Measurements from ENCODE around the gene OASL. TPM values are rescaled to one million over a fixed set of nuclear protein-coding genes. Genes with fewer than 3 reads are reported as not detected.

The OASL gene
- polyA plus RNA-seq, 3 donors: 9.9 to 14.9 (median 13.4) TPM

GRCh38 chr12:120988234-120988633, 50.8 kb downstream of the OASL start:
- Histone ChIP-seq H3K9ac (ENCODE audit: insufficient read depth, low read length, poor library complexity, severe bottlenecking) (no peak overlapping the region), H3K27me3 (ENCODE audit: control insufficient read depth in 2 of 2, insufficient read depth in 2 of 2, low read length in 2 of 2) (no peaks in the 10 kb centered on the region), H3K9me3 (replicated peaks in 1 of 2; ENCODE audit: control insufficient read depth in 1 of 2, insufficient read depth in 1 of 2, low read length in 2 of 2) (no peaks in the 10 kb centered on the region), H3K36me3 (replicated peaks in 1 of 2; ENCODE audit: control insufficient read depth in 1 of 2, insufficient read depth in 2 of 2, low read length in 2 of 2) (no peaks in the 10 kb centered on the region), H4K20me1 (ENCODE audit: insufficient read depth, low read length) (no peaks in the 10 kb centered on the region), H3K4me2 (replicated peaks; ENCODE audit: extremely low read depth, low read length, poor library complexity, severe bottlenecking) (no peak overlapping the region), H3K79me2 (ENCODE audit: insufficient read depth, low read length) (no peaks in the 10 kb centered on the region), H3K27ac (ENCODE audit: low read depth in 1 of 2, low read length in 2 of 2) (no peak overlapping the region), H3K4me3 (replicated peaks in 1 of 3; ENCODE audit: low read depth in 2 of 3, low read length in 3 of 3) (no peak overlapping the region), H3K4me1 (ENCODE audit: control insufficient read depth in 1 of 2, insufficient read depth in 2 of 2, low read length in 2 of 2) (no peaks in the 10 kb centered on the region), H2AFZ (ENCODE audit: insufficient read depth, low read depth, low read length, poor library complexity, severe bottlenecking) (no peak overlapping the region)
- Mint-ChIP-seq H3K27me3 (ENCODE audit: low read depth in 3 of 3) (peaks cover 0 to 5% (median 1%) of the 10 kb centered on the region in 3 donors), H3K9me3 (no peaks in the 10 kb centered on the region), H3K36me3 (no peaks in the 10 kb centered on the region), H3K4me1 (no peaks in the 10 kb centered on the region), H3K27ac (peak overlapping the region in 1 of 7 donors; percentile 1), H3K4me3 (no peak overlapping the region)
- DNase-seq: no peak
- WGBS (ENCODE audit: insufficient coverage): 100% methylated on average over 4 of the region's 4 CpGs
- intact Hi-C loops (cut with micrococcal nuclease): no loop called here
- TF ChIP-seq CTCF (IDR thresholded peaks at IDR 0.05): no peak

GRCh38 chr12:120984351-120984898, 54.6 kb downstream of the OASL start:
- Mint-ChIP-seq H3K4me1 (no peaks in the 10 kb centered on the region), H3K27ac (peak overlapping the region in 1 of 7 donors; percentile 79), H3K36me3 (no peaks in the 10 kb centered on the region), H3K9me3 (no peaks in the 10 kb centered on the region), H3K4me3 (no peak overlapping the region), H3K27me3 (ENCODE audit: low read depth in 3 of 3) (peaks cover 0 to 5% (median 1%) of the 10 kb centered on the region in 3 donors)
- no peak overlapping the region for H3K9ac ChIP-seq (ENCODE audit: insufficient read depth, low read length, poor library complexity, severe bottlenecking)
- H3K4me2 ChIP-seq (replicated peaks; ENCODE audit: extremely low read depth, low read length, poor library complexity, severe bottlenecking): no peak overlapping the region
- H4K20me1 ChIP-seq (ENCODE audit: insufficient read depth, low read length): no peaks in the 10 kb centered on the region
- no peak for TF ChIP-seq CTCF (IDR thresholded peaks at IDR 0.05)
- intact Hi-C loops (cut with micrococcal nuclease): no loop called here
- WGBS (ENCODE audit: insufficient coverage): no CpG with 5 or more reads among the region's 3 CpGs
- H3K4me3 ChIP-seq (replicated peaks in 1 of 3; ENCODE audit: low read depth in 2 of 3, low read length in 3 of 3): no peak overlapping the region
- H3K27me3 ChIP-seq (ENCODE audit: control insufficient read depth in 2 of 2, insufficient read depth in 2 of 2, low read length in 2 of 2): no peaks in the 10 kb centered on the region
- no peak for DNase-seq
- no peak overlapping the region for H2AFZ ChIP-seq (ENCODE audit: insufficient read depth, low read depth, low read length, poor library complexity, severe bottlenecking)
- no peak overlapping the region for H3K27ac ChIP-seq (ENCODE audit: low read depth in 1 of 2, low read length in 2 of 2)
- no peaks in the 10 kb centered on the region for H3K79me2 ChIP-seq (ENCODE audit: insufficient read depth, low read length)
- H3K9me3 ChIP-seq (replicated peaks in 1 of 2; ENCODE audit: control insufficient read depth in 1 of 2, insufficient read depth in 1 of 2, low read length in 2 of 2): no peaks in the 10 kb centered on the region
- H3K36me3 ChIP-seq (replicated peaks in 1 of 2; ENCODE audit: control insufficient read depth in 1 of 2, insufficient read depth in 2 of 2, low read length in 2 of 2): no peaks in the 10 kb centered on the region
- H3K4me1 ChIP-seq (ENCODE audit: control insufficient read depth in 1 of 2, insufficient read depth in 2 of 2, low read length in 2 of 2): no peaks in the 10 kb centered on the region

Measured in CD14-positive monocyte (primary cell).